ENCODE data around the gene ITPR3. TPM values are rescaled to one million over a fixed set of nuclear protein-coding genes. Genes with fewer than 3 reads are reported as not detected.

ITPR3 gene
- total RNA-seq, 2 donors from 2014 or later = 29.6 to 33.3 TPM

DNA sequence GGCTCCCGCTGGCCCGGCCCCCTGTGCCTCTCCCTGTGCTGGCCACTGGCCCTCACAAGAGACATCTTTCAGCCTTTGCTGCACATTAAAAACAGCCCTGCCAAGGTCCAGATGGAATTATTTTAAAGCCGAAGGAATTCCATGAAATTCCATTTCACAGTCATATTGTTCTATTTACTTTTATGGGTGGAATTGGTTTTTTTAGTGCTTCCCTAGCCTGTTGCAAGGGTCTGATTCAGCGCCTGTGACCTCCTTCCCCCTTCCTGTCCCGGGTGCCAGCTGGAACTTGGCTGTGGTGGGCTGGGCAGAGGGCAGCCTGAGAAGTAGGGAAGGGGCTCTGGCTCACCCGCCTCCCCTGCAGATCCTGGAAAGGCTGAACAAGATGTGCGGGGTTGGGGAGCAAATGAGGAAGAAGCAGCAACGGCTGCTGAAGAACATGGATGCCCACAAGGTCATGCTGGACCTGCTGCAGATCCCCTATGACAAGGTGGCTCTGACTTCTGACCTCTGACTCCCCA lies 56.1 kb downstream of the ITPR3 start:
- DNase-seq = no peak
- Histone ChIP-seq H3K27ac (ENCODE audit: low read depth, low read length) (no peak overlapping the region), H3K9me3 (ENCODE audit: control insufficient read depth, low read length) (no peaks in the 10 kb centered on the region), H3K4me1 (ENCODE audit: control insufficient read depth, insufficient read depth, low read length) (no peaks in the 10 kb centered on the region), H3K27me3 (ENCODE audit: control insufficient read depth, insufficient read depth, low read length, poor library complexity, severe bottlenecking) (no peaks in the 10 kb centered on the region), H3K4me3 (ENCODE audit: low read length) (no peak overlapping the region), H3K36me3 (ENCODE audit: control insufficient read depth, insufficient read depth, low read length) (peaks cover 4% of the 10 kb centered on the region), H3K9ac (ENCODE audit: extremely low read depth, low read length, poor library complexity, severe bottlenecking) (no peak overlapping the region)
- Mint-ChIP-seq H3K4me1 (no peaks in the 10 kb centered on the region), H3K27ac (no peak overlapping the region), H3K27me3 (ENCODE audit: insufficient read depth) (no peaks in the 10 kb centered on the region), H3K36me3 (ENCODE audit: low read depth) (peaks cover 43% of the 10 kb centered on the region), H3K4me3 (no peak overlapping the region), H3K9me3 (no peaks in the 10 kb centered on the region)
- no peak for TF ChIP-seq CTCF (conservative IDR thresholded peaks at IDR 0.05)
- WGBS, 2 experiments (ENCODE audit: insufficient coverage in 1 of 2, insufficient read length in 1 of 2) = 93% methylated on average over 2 to 8 of the region's 8 CpGs

- no peaks in the 10 kb centered on the region for H3K27me3 Mint-ChIP-seq (ENCODE audit: insufficient read depth)
- WGBS, 2 experiments (ENCODE audit: insufficient coverage in 1 of 2, insufficient read length in 1 of 2) = 80 to 90% methylated on average over 1 to 2 of the region's 2 CpGs
- Histone ChIP-seq H3K27ac (ENCODE audit: low read depth, low read length) (no peak overlapping the region), H3K4me3 (ENCODE audit: low read length) (no peak overlapping the region), H3K27me3 (ENCODE audit: control insufficient read depth, insufficient read depth, low read length, poor library complexity, severe bottlenecking) (no peaks in the 10 kb centered on the region), H3K9ac (ENCODE audit: extremely low read depth, low read length, poor library complexity, severe bottlenecking) (no peak overlapping the region), H3K4me1 (ENCODE audit: control insufficient read depth, insufficient read depth, low read length) (no peaks in the 10 kb centered on the region), H3K36me3 (ENCODE audit: control insufficient read depth, insufficient read depth, low read length) (peaks cover 4% of the 10 kb centered on the region), H3K9me3 (ENCODE audit: control insufficient read depth, low read length) (no peaks in the 10 kb centered on the region)
- TF ChIP-seq CTCF (conservative IDR thresholded peaks at IDR 0.05) = no peak
- H3K36me3 Mint-ChIP-seq (ENCODE audit: low read depth) = peaks cover 45% of the 10 kb centered on the region
- DNase-seq = no peak
- H3K4me3 Mint-ChIP-seq = no peak overlapping the region
- no peak overlapping the region for H3K27ac Mint-ChIP-seq
- no peaks in the 10 kb centered on the region for H3K4me1 Mint-ChIP-seq
- H3K9me3 Mint-ChIP-seq = no peaks in the 10 kb centered on the region
Measured at GRCh38 chr6:33677689-33678088, 56.6 kb downstream of the ITPR3 start.

DNA sequence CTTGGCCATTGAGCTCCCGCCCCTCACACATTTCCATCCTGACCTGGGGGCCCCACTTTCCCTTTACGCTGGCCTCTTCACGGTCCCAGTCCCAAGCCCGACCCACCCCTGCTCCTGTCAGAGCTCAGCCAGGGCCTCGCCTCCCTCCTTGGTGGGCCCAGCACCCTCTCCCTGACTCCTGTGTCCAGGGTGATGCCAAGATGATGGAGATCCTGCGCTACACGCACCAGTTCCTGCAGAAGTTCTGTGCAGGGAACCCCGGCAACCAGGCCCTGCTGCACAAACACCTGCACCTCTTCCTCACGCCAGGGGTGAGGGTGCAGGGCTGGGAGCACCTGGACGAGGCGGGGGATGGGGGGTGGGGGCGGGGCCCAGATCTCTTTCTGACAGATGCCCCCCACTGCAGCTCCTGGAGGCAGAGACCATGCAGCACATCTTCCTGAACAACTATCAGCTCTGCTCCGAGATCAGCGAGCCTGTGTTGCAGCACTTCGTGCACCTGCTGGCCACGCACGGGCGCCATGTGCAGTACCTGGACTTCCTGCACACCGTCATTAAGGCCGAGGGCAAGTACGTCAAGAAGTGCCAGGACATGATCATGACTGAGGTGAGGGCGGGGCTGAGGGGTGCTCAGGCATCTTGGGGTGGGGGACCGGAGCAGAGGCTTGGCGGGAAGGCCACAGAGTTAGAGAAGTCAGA lies 57.3 kb downstream of the ITPR3 start:
- no peak for TF ChIP-seq CTCF (conservative IDR thresholded peaks at IDR 0.05)
- Histone ChIP-seq H3K27me3 (ENCODE audit: control insufficient read depth, insufficient read depth, low read length, poor library complexity, severe bottlenecking) (no peaks in the 10 kb centered on the region), H3K27ac (ENCODE audit: low read depth, low read length) (no peak overlapping the region), H3K9me3 (ENCODE audit: control insufficient read depth, low read length) (no peaks in the 10 kb centered on the region), H3K36me3 (ENCODE audit: control insufficient read depth, insufficient read depth, low read length) (peaks cover 4% of the 10 kb centered on the region), H3K4me1 (ENCODE audit: control insufficient read depth, insufficient read depth, low read length) (no peaks in the 10 kb centered on the region), H3K9ac (ENCODE audit: extremely low read depth, low read length, poor library complexity, severe bottlenecking) (no peak overlapping the region), H3K4me3 (ENCODE audit: low read length) (no peak overlapping the region)
- Mint-ChIP-seq H3K4me1 (no peaks in the 10 kb centered on the region), H3K36me3 (ENCODE audit: low read depth) (peaks cover 45% of the 10 kb centered on the region), H3K9me3 (no peaks in the 10 kb centered on the region), H3K27ac (no peak overlapping the region), H3K4me3 (no peak overlapping the region), H3K27me3 (ENCODE audit: insufficient read depth) (no peaks in the 10 kb centered on the region)
- no peak for DNase-seq
- 91% methylated on average over 19 to 24 of the region's 24 CpGs for WGBS, 2 experiments (ENCODE audit: insufficient coverage in 1 of 2, insufficient read length in 1 of 2)

All from endodermal cell (in vitro differentiated cells).